Measurements from ENCODE around the gene SAMD11. TPM values are rescaled to one million over a fixed set of nuclear protein-coding genes. Genes with fewer than 3 reads are reported as not detected.
"Not testable (repeated sequence)": the region's sequence is repeated elsewhere in the genome, so short reads cannot be mapped to it uniquely, and the experiment has no call there.

The SAMD11 gene
- total RNA-seq, 2 donors from 2014 or later: 3.0 to 4.2 TPM

DNA sequence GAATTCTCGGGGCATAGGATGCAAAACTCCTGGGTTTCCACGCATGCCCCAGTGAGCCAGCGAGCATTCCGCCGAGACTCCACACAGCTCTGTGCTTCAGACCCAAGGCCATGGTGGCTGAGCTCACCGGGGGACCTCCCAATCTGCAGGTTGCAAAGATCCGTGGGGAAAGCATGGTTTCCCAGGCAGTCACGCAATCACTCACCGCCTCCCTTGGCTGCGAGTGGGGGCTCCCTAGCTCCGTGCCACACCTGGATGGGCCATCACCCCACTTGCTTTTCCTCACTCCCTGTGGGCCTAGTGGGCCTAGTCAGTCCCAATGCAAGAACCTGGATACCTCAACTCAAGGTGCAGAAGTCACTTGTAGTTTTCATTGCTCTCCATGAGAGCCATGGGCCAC, 37.0 kb upstream of the SAMD11 start:
- no peak for DNase-seq
- H3K9me3 ChIP-seq: no peaks in the 10 kb centered on the region
- no peak overlapping the region for H3K27ac ChIP-seq
- H3K4me1 ChIP-seq: no peaks in the 10 kb centered on the region
- no peak overlapping the region for H3K4me3 ChIP-seq
- intact Hi-C loops (cut with DNase I): no loop called here
- H3K36me3 ChIP-seq: no peaks in the 10 kb centered on the region
- no peaks in the 10 kb centered on the region for H3K27me3 ChIP-seq
- no peak overlapping the region for H3K9ac ChIP-seq (ENCODE audit: low read depth in 2 of 2, low read length in 2 of 2)
- TF ChIP-seq, protein P1, sequence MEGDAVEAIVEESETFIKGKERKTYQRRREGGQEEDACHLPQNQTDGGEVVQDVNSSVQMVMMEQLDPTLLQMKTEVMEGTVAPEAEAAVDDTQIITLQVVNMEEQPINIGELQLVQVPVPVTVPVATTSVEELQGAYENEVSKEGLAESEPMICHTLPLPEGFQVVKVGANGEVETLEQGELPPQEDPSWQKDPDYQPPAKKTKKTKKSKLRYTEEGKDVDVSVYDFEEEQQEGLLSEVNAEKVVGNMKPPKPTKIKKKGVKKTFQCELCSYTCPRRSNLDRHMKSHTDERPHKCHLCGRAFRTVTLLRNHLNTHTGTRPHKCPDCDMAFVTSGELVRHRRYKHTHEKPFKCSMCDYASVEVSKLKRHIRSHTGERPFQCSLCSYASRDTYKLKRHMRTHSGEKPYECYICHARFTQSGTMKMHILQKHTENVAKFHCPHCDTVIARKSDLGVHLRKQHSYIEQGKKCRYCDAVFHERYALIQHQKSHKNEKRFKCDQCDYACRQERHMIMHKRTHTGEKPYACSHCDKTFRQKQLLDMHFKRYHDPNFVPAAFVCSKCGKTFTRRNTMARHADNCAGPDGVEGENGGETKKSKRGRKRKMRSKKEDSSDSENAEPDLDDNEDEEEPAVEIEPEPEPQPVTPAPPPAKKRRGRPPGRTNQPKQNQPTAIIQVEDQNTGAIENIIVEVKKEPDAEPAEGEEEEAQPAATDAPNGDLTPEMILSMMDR (IDR thresholded peaks at IDR 0.05): no peak

DNA sequence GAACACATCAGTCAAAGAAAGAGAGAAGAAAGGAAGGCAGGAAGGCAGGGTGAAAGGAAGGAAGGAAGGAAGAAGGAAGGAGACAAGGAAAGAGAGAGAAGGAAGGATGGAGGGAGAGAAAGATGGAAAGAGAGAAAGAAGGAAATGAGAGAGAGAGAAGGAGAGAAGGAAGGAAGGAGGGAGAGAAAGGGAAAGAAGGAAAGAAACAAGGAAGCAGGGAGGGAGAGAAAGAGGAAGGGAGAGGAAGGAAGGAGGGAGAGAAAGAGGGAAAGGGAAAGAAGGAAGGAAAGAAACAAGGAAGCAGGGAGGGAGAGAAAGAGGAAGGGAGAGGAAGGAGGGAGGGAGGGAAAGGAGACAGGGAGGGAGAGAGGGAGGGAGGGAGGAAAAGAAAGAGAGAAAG, 35.4 kb upstream of the SAMD11 start:
- Histone ChIP-seq H3K36me3 (no peaks in the 10 kb centered on the region), H3K9ac (ENCODE audit: low read depth in 2 of 2, low read length in 2 of 2) (no peak overlapping the region), H3K4me3 (no peak overlapping the region), H3K9me3 (no peaks in the 10 kb centered on the region), H3K27me3 (no peaks in the 10 kb centered on the region), H3K4me1 (no peaks in the 10 kb centered on the region), H3K27ac (no peak overlapping the region)
- TF ChIP-seq, protein P1 (IDR thresholded peaks at IDR 0.05): no peak
- intact Hi-C loops (cut with DNase I): no loop called here
- no peak for DNase-seq

DNA sequence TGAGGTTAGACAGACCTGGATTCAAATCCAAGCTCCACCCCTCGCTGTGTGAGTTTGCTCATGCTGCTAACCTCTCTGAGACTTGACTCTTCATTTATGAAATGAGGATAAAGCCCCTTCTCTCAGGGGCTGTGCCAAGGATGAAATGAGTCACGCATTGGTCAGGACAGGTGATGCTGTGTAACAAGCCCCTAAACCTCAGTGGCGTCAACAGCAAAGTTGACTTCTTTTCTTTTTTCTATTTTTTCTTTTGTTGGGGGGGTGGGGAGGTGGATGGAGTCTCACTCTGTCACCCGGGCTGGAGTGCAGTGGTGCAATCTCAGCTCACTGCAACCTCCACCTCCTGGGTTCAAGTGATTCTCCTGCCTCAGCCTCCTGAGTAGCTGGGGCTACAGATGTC, 33.9 kb upstream of the SAMD11 start:
- H3K9me3 ChIP-seq; DNase-seq; H3K9ac ChIP-seq (ENCODE audit: low read depth in 2 of 2, low read length in 2 of 2); H3K27me3 ChIP-seq; intact Hi-C loops (cut with DNase I); H3K36me3 ChIP-seq; H3K4me3 ChIP-seq; H3K4me1 ChIP-seq; H3K27ac ChIP-seq: not testable (repeated sequence)

- H3K4me3 ChIP-seq; H3K4me1 ChIP-seq; H3K27ac ChIP-seq; H3K9ac ChIP-seq (ENCODE audit: low read depth in 2 of 2, low read length in 2 of 2); H3K36me3 ChIP-seq; H3K9me3 ChIP-seq; intact Hi-C loops (cut with DNase I); DNase-seq; H3K27me3 ChIP-seq: not testable (repeated sequence)
Observed at GRCh38 chr1:890234-890633, 33.5 kb upstream of the SAMD11 start.

- TF ChIP-seq, protein P1 (IDR thresholded peaks at IDR 0.05): no peak
- no peaks in the 10 kb centered on the region for H3K9me3 ChIP-seq
- H3K4me3 ChIP-seq: no peak overlapping the region
- intact Hi-C loops (cut with DNase I): no loop called here
- H3K9ac ChIP-seq (ENCODE audit: low read depth in 2 of 2, low read length in 2 of 2): no peak overlapping the region
- DNase-seq: no peak
- H3K27ac ChIP-seq: no peak overlapping the region
- H3K4me1 ChIP-seq: no peaks in the 10 kb centered on the region
- no peaks in the 10 kb centered on the region for H3K36me3 ChIP-seq
- H3K27me3 ChIP-seq: no peaks in the 10 kb centered on the region
Observed at GRCh38 chr1:890661-891060, 33.1 kb upstream of the SAMD11 start.

- H3K4me3 ChIP-seq: no peak overlapping the region
- no peaks in the 10 kb centered on the region for H3K36me3 ChIP-seq
- H3K9ac ChIP-seq (ENCODE audit: low read depth in 2 of 2, low read length in 2 of 2): no peak overlapping the region
- no peak for DNase-seq
- H3K4me1 ChIP-seq: no peaks in the 10 kb centered on the region
- TF ChIP-seq, protein P1 (IDR thresholded peaks at IDR 0.05): no peak
- no peaks in the 10 kb centered on the region for H3K9me3 ChIP-seq
- intact Hi-C loops (cut with DNase I): no loop called here
- no peak overlapping the region for H3K27ac ChIP-seq
- H3K27me3 ChIP-seq: no peaks in the 10 kb centered on the region
Observed at GRCh38 chr1:897226-897625, 26.5 kb upstream of the SAMD11 start.

GRCh38 chr1:897951-898350, 25.8 kb upstream of the SAMD11 start:
- H3K4me1 ChIP-seq; H3K36me3 ChIP-seq; DNase-seq; intact Hi-C loops (cut with DNase I); H3K27ac ChIP-seq; H3K9me3 ChIP-seq; H3K27me3 ChIP-seq; H3K4me3 ChIP-seq; H3K9ac ChIP-seq (ENCODE audit: low read depth in 2 of 2, low read length in 2 of 2): not testable (repeated sequence)
